Adipocyte (in vitro differentiated cells): Measurements from ENCODE around the gene GGN.
"Not testable (repeated sequence)": the region's sequence is repeated elsewhere in the genome, so short reads cannot be mapped to it uniquely, and the experiment has no call there.

Experiments
- DNase-seq: peaks from one replicate; pipeline ENCODE4 v3.0.0-alpha.2; 2015; ENCODE audit warnings: low read depth
- H3K27me3 ChIP-seq: replicated peaks from 2 replicates; pipeline ENCODE4 v1.7.0; 2013; ENCODE audit warnings: mild to moderate bottlenecking, low read length, moderate library complexity; ENCODE audit not compliant: control insufficient read depth, insufficient read depth
- H3K36me3 ChIP-seq: 2 replicates; pipeline ENCODE4 v1.7.0; 2013; ENCODE audit warnings: low read length, mild to moderate bottlenecking, moderate library complexity; ENCODE audit not compliant: control insufficient read depth, insufficient read depth, severe bottlenecking
- H3K4me1 ChIP-seq: 2 replicates; pipeline ENCODE4 v1.7.0; 2013; ENCODE audit warnings: mild to moderate bottlenecking, low read length, moderate library complexity; ENCODE audit not compliant: control insufficient read depth, insufficient read depth
- H3K4me3 ChIP-seq: 2 replicates; pipeline ENCODE4 v1.7.0; 2013; ENCODE audit warnings: mild to moderate bottlenecking, low read length, moderate library complexity
- H3K9ac ChIP-seq: 2 replicates; pipeline ENCODE4 v1.7.0; 2013; ENCODE audit warnings: mild to moderate bottlenecking, low read length, moderate library complexity
- H3K9me3 ChIP-seq: 2 replicates; pipeline ENCODE4 v1.7.0; 2013; ENCODE audit warnings: mild to moderate bottlenecking, low read length, moderate library complexity; ENCODE audit not compliant: control insufficient read depth

GGN gene

DNA sequence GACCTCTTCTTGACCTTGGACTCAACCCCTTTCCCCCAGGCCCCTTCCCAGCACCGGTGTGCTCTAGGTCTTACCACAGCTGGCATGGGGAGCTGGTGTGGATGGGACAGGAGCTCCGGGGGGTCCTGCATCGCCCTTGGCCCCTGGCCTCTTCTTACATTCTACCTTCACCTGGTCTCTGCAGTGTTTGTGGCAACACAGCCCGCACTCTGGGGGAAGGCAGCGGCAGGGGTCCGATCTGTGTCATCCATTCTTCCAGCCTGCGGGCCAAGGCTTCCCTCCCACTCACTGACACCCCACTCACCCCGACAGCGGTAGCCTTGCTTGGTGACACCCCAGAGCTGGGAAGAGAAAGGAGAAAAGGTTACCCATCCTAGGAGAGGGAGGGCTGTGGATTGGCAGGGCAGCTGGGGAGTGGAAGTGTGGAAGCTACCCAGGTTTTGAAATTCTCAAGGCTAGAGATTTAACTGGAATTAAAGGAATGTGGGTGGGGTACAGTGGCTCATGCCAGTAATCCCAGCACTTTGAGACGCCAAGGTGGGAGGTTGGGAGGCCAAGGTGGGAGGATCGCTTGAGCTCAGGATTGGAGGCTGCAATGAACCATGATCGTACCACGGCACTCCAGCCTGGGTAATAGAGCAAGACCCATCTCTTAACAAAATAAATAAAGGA, 23.3 kb upstream of the GGN start:
- H3K4me3 ChIP-seq = no peak overlapping the region
- no peaks in the 10 kb centered on the region for H3K9me3 ChIP-seq
- no peak overlapping the region for H3K9ac ChIP-seq
- peaks cover 7% of the 10 kb centered on the region for H3K36me3 ChIP-seq
- no peaks in the 10 kb centered on the region for H3K4me1 ChIP-seq
- peaks cover 7% of the 10 kb centered on the region for H3K27me3 ChIP-seq
- no peak for DNase-seq

DNA sequence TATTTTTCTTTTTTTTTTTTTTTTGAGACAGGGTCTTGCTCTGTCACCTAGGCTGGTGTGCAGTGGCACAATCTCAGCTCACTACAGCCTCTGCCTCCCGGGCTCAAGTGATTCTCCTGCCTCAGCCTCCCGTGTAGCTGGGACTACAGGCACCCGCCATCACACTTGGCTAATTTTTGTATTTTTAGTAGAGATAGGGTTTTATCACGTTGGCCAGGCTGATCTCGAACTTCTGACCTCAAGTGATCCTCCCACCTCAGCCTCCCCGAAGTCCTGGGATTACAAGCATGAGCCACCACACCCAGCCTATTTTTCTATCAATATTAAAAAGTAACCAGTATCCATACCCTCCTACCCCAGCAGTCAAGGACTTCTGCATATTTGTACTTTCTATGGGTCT, 22.6 kb upstream of the GGN start:
- H3K9me3 ChIP-seq, H3K27me3 ChIP-seq, H3K9ac ChIP-seq, H3K4me1 ChIP-seq, H3K4me3 ChIP-seq, H3K36me3 ChIP-seq, DNase-seq: not testable (repeated sequence)

DNA sequence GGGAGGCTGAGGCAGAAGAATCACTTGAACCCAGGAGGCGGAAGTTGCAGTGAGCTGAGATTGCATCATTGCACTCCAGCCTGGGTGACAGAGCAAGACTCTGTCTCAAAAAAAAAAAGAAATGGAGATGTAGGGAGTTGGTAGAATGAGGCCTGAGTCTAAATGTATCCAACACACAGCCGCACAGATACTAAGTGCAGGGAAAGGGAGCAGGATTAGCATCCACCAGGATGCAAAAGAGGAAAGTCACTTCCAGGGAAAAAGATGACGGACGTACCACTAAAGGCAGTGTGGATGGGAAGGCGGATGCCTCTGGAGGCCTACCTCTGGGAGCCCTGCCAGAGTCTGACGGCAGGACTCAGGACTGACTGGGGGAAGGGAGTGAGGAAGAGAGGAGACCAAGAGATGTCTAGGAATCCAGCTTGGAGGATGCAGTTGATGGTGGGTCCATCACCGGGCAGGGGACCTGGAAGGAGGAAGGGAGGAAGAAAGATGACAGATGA, 21.8 kb upstream of the GGN start:
- Histone ChIP-seq H3K4me3 (no peak overlapping the region), H3K27me3 (peaks cover 2% of the 10 kb centered on the region), H3K36me3 (peaks cover 7% of the 10 kb centered on the region), H3K4me1 (no peaks in the 10 kb centered on the region), H3K9me3 (no peaks in the 10 kb centered on the region), H3K9ac (no peak overlapping the region)
- DNase-seq = no peak

DNA sequence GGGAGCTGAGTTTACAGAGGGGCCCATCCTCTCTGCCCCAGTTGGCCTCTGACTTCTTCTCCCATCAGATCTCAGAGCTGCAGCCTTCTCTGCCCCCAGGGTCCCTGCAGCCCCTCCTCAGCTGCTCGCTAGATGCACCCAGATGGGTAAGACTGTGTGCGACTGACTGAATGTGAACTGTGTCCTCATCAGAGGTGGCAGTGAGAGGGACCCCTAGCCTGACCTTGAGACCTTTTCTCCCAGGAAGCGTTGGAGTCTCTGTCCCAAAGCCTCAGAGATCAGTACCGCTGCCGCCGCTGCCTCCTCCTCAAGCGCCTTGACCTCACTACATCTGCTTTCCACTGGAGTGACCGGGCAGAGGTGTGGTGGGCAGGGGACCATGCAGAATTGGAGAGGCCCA, 17.4 kb upstream of the GGN start:
- peaks cover 7% of the 10 kb centered on the region for H3K36me3 ChIP-seq
- no peaks in the 10 kb centered on the region for H3K9me3 ChIP-seq
- no peak overlapping the region for H3K9ac ChIP-seq
- DNase-seq = no peak
- peaks cover 2% of the 10 kb centered on the region for H3K4me1 ChIP-seq
- H3K4me3 ChIP-seq = no peak overlapping the region
- peaks cover 7% of the 10 kb centered on the region for H3K27me3 ChIP-seq

DNA sequence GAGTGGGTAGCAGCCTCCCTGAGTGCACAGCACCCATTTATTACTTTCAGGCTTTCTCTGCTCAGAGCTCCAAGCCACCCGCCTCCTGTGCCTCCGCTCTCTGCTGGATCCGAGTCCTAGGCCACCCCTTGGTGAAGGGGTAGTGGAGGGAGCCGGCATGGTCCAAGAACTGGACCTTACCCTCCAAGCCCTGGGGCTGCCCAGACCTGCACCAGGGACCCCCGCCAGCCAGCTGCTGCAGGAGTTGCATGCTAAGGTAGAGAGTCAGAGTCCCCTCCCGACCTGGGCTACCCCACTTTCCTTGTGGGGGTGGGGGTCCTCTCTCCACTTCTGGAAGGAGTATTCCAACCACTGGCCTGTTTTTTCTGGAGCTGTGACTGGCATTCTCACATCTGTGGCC, 17.0 kb upstream of the GGN start:
- H3K27me3 ChIP-seq = peaks cover 9% of the 10 kb centered on the region
- no peak overlapping the region for H3K4me3 ChIP-seq
- H3K4me1 ChIP-seq = peaks cover 2% of the 10 kb centered on the region
- no peak for DNase-seq
- H3K36me3 ChIP-seq = peaks cover 7% of the 10 kb centered on the region
- no peak overlapping the region for H3K9ac ChIP-seq
- H3K9me3 ChIP-seq = no peaks in the 10 kb centered on the region

DNA sequence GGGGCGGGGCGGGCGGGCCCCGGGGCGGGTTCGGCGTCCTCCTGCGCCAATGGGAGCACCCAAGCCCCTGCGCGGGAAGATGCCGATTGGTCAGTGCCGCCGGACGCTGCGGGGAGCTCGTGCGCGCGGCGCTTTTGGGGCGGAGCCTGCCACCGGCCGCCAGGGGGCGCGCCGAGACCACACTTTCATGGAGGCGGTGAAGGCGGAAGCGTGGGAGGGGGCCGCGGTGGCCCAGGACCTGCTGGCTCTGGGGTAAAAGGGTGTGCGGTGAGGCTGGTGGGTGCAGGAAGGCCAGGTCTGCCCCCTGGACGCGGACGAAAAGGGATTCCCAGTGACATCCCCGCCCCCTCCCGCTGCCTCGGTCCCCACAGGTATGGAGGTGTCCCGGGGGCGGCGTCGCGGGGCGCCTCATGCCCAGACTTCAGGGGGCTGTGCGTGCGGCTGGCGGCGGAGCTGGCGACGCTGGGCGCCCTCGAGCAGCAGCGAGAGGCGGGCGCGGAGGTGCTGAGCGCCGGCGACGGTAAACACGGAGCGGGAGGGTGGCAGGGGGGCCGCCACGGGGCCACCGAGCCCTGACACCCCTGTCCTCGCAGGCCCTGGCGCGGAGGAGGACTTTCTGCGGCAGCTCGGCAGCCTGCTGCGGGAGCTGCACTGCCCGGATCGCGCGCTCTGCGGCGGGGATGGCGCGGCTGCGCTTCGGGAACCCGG, 15.3 kb upstream of the GGN start, which contains the start of gene FAM98C:
Gene FAM98C (plus strand): TSS at position 127 of the 708 bp plus-strand sequence. CDS start 61 bp downstream, at position 188.
- Histone ChIP-seq H3K36me3 (peaks cover 7% of the 10 kb centered on the region), H3K4me3 (peak within 1 kb of the TSS; percentile 90), H3K4me1 (peaks cover 2% of the 10 kb centered on the region), H3K9ac (peak within 1 kb of the TSS; percentile 90), H3K27me3 (peaks cover 14% of the 10 kb centered on the region), H3K9me3 (no peaks in the 10 kb centered on the region)
- peak; percentile 99 for DNase-seq

DNA sequence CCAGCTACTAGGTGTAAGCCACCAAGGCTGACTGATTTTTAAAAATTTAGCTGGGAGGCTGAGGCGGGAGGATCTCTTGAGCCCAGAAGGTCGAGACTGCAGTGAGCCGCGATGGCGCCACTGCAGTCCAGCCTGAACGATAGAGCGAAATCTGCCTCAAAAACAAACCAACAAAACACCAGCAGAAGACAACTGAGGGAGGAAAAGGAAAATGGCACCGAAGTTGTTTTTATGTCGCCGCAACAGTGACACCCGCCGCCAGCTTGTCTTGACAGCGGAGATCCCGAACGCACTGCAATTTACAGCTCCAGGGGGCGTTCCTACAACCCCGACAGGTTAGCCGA, 14.8 kb upstream of the GGN start:
- H3K9ac ChIP-seq = peak overlapping the region; percentile 62
- H3K27me3 ChIP-seq = peaks cover 14% of the 10 kb centered on the region
- peak overlapping the region; percentile 90 for H3K4me3 ChIP-seq
- H3K36me3 ChIP-seq = peaks cover 7% of the 10 kb centered on the region
- DNase-seq = no peak
- H3K9me3 ChIP-seq = no peaks in the 10 kb centered on the region
- H3K4me1 ChIP-seq = peaks cover 2% of the 10 kb centered on the region

DNA sequence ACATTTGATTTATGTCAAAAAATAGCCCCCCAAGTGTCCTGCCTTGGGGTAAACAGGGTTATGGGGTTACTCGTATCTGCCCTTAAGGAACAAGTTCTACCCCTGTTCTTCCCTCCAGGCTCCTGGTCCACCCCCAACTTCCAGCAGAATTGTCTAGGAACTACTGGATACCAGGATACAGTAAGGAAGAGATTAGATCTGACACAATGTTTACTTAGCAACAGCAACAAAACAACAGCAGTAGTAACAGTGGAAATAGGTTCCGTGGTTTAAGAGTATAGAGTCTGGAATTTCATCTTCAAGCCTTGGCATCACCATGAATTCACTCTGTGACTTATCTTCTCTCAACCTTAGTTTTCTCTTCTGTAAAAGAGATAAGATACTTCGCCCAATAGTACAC, 13.3 kb upstream of the GGN start:
- H3K9me3 ChIP-seq = no peaks in the 10 kb centered on the region
- no peak overlapping the region for H3K9ac ChIP-seq
- H3K4me1 ChIP-seq = peaks cover 2% of the 10 kb centered on the region
- peaks cover 17% of the 10 kb centered on the region for H3K27me3 ChIP-seq
- DNase-seq = peak; percentile 8
- no peak overlapping the region for H3K4me3 ChIP-seq
- H3K36me3 ChIP-seq = no peaks in the 10 kb centered on the region

DNA sequence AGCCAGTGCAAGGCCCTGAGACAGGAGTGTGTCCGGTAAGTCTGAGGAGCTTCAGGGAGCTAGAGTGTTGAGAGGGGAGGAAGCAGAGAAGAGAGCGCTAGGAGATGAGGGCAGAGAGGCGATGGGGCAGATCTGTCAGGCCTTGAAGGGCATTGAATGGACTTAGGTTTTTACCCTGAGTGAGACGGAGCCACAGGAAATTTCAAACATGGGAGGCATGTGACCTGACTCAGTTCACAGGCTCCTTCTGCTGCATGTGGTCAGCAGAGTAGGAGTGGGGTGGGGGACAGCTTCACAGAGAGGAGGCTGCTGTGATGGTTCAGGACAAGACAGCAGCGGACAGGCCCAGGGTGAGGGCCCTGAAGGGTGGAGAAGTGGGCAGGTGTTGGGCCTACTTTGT, 12.5 kb upstream of the GGN start:
- H3K27me3 ChIP-seq = peaks cover 18% of the 10 kb centered on the region
- H3K9me3 ChIP-seq = no peaks in the 10 kb centered on the region
- H3K4me3 ChIP-seq = no peak overlapping the region

DNA sequence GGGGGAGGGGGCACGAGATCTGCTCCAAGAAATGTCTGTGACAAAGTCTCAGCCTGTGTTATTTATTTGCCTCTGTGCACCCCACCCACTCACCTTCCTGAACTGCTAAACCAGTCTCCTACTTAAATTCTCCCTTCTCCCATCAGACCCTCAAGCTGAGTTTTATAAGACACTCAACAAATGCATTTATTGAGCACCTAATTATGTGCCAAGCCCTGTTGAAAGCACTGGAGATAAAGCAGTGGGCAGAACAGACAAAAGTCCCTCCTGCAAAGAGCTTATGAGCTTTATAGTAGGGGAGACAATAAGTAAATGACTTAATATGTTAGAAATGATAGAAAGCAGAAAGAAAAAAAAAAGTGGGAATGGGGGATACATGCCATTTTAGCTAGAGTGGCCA, 11.7 kb upstream of the GGN start:
- no peak for DNase-seq
- H3K9ac ChIP-seq = no peak overlapping the region
- peaks cover 18% of the 10 kb centered on the region for H3K27me3 ChIP-seq
- H3K4me3 ChIP-seq = no peak overlapping the region
- no peaks in the 10 kb centered on the region for H3K36me3 ChIP-seq
- H3K9me3 ChIP-seq = no peaks in the 10 kb centered on the region
- peaks cover 2% of the 10 kb centered on the region for H3K4me1 ChIP-seq

More for the DNA sequence above, 12.5 kb upstream of the GGN start:
- Histone ChIP-seq H3K9ac (no peak overlapping the region), H3K36me3 (no peaks in the 10 kb centered on the region), H3K4me1 (peaks cover 2% of the 10 kb centered on the region)
- no peak for DNase-seq

DNA sequence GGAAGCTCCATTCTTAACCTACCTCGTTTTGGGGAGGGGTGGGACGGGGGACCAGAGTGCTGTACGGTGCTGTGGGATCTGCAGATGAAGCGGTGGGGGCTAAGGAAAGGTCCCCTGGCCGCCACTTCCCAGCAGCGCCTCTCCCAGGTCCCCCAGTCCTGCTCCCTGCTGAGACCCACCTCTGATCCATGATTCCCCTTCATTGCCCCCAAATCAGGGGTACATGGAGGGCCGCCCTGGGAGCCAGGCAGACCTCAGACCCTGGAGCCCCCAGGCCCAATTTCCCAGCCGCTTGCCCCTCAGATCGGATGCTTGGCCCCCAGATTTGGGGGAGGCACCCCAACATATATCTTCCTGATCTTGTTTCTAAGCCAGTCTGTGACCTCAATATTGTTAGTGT, 11.2 kb upstream of the GGN start:
- DNase-seq = no peak
- H3K9ac ChIP-seq = no peak overlapping the region
- H3K36me3 ChIP-seq = no peaks in the 10 kb centered on the region
- H3K4me3 ChIP-seq = no peak overlapping the region
- no peaks in the 10 kb centered on the region for H3K9me3 ChIP-seq
- H3K27me3 ChIP-seq = peaks cover 18% of the 10 kb centered on the region
- H3K4me1 ChIP-seq = peaks cover 2% of the 10 kb centered on the region
